ENCODE results near the gene SYNPO2.

GRCh38 chr4:118939169-118939783 is 50.6 kb downstream of the SYNPO2 start:
- TF ChIP-seq POLR2AphosphoS5 (IDR thresholded peaks at IDR 0.05; ENCODE audit: low read depth, low read length) (no peak), REST (IDR thresholded peaks at IDR 0.05; ENCODE audit: insufficient read depth in 1 of 2, low read depth in 2 of 2, low read length in 2 of 2) (no peak), SIN3A (IDR thresholded peaks at IDR 0.05; ENCODE audit: borderline replicate concordance, insufficient read depth, low read length) (no peak), TAF1 (IDR thresholded peaks at IDR 0.05; ENCODE audit: borderline replicate concordance, insufficient read depth, low read length) (no peak), FOXP2 (optimal IDR thresholded peaks at IDR 0.05; ENCODE audit: borderline replicate concordance, extremely low read depth, extremely low read length, insufficient read depth) (no peak)
